MM.1S (cell line): ENCODE data around the gene KCNIP1.

Source experiments
- CTCF ChIP-seq: fragments of 300-600 bp; sonication (generic); IDR thresholded peaks from 2 replicates; pipeline ENCODE4 v1.5.1; 2016; ENCODE audit warnings: antibody characterized with exemption, low read length, mixed read lengths
- EZH2 ChIP-seq: fragments of 300-600 bp; sonication (generic); optimal IDR thresholded peaks from 2 replicates; pipeline ENCODE3; 2017; ENCODE audit warnings: low read depth, mild to moderate bottlenecking, antibody characterized with exemption, low read length, mixed read lengths
- EZH2phosphoT487 ChIP-seq: fragments of 300-600 bp; sonication (generic); IDR thresholded peaks from 2 replicates; pipeline ENCODE4 v1.6.1; 2018; ENCODE audit warnings: antibody characterized with exemption, low read length

- no peak for TF ChIP-seq CTCF
- TF ChIP-seq EZH2phosphoT487, result no peak
- TF ChIP-seq EZH2, result no peak
Measured at GRCh38 chr5:170579601-170580000, 75.8 kb downstream of the KCNIP1 start.
